ENCODE data around the gene KANSL1. TPM values are rescaled to one million over a fixed set of nuclear protein-coding genes. Genes with fewer than 3 reads are reported as not detected.

Gene KANSL1
- total RNA-seq, 2 donors from 2014 or later = 73.5 to 130 TPM

GRCh38 chr17:46038937-46039336, 154.3 kb downstream of the KANSL1 start:
- no peak for ATAC-seq (replicated peaks in 1 of 2)
- no peaks in the 10 kb centered on the region for H3K9me3 Mint-ChIP-seq
- no peak overlapping the region for H3K4me3 Mint-ChIP-seq
- DNase-seq = no peak
- no peaks in the 10 kb centered on the region for H3K27me3 Mint-ChIP-seq (ENCODE audit: low read depth)
- H3K36me3 Mint-ChIP-seq (ENCODE audit: insufficient read depth in 2 of 2) = peaks cover 7 to 30% of the 10 kb centered on the region in 2 donors
- peaks cover 11% of the 10 kb centered on the region for H3K4me1 Mint-ChIP-seq (ENCODE audit: low read depth)
- H3K27ac Mint-ChIP-seq = no peak overlapping the region

- ATAC-seq (replicated peaks in 1 of 2) (no peak), DNase-seq (no peak)
- H3K4me1 Mint-ChIP-seq (ENCODE audit: low read depth) = peaks cover 11% of the 10 kb centered on the region
- H3K27ac Mint-ChIP-seq = peak overlapping the region; percentile 61
- peaks cover 4 to 29% of the 10 kb centered on the region in 2 donors for H3K36me3 Mint-ChIP-seq (ENCODE audit: insufficient read depth in 2 of 2)
- no peak overlapping the region for H3K4me3 Mint-ChIP-seq
- H3K9me3 Mint-ChIP-seq = no peaks in the 10 kb centered on the region
- H3K27me3 Mint-ChIP-seq (ENCODE audit: low read depth) = no peaks in the 10 kb centered on the region
These were observed 154.8 kb downstream of the KANSL1 start for GRCh38 chr17:46038414-46038813.

GRCh38 chr17:46037722-46038255, 155.4 kb downstream of the KANSL1 start:
- Mint-ChIP-seq H3K9me3 (no peaks in the 10 kb centered on the region), H3K36me3 (ENCODE audit: insufficient read depth in 2 of 2) (peaks cover 7 to 29% of the 10 kb centered on the region in 2 donors), H3K4me3 (no peak overlapping the region), H3K4me1 (ENCODE audit: low read depth) (peaks cover 11% of the 10 kb centered on the region), H3K27ac (peak overlapping the region; percentile 61), H3K27me3 (ENCODE audit: low read depth) (no peaks in the 10 kb centered on the region)
- ATAC-seq (replicated peaks in 1 of 2) = no peak
- no peak for DNase-seq

GRCh38 chr17:46036491-46036890, 156.7 kb downstream of the KANSL1 start:
- peaks cover 11% of the 10 kb centered on the region for H3K4me1 Mint-ChIP-seq (ENCODE audit: low read depth)
- H3K9me3 Mint-ChIP-seq = no peaks in the 10 kb centered on the region
- H3K27ac Mint-ChIP-seq = peak overlapping the region; percentile 41
- H3K36me3 Mint-ChIP-seq (ENCODE audit: insufficient read depth in 2 of 2) = peaks cover 9 to 28% of the 10 kb centered on the region in 2 donors
- no peak overlapping the region for H3K4me3 Mint-ChIP-seq
- DNase-seq (no peak), ATAC-seq (replicated peaks in 1 of 2) (no peak)
- no peaks in the 10 kb centered on the region for H3K27me3 Mint-ChIP-seq (ENCODE audit: low read depth)

- H3K4me1 Mint-ChIP-seq (ENCODE audit: low read depth) = peaks cover 11% of the 10 kb centered on the region
- H3K9me3 Mint-ChIP-seq = no peaks in the 10 kb centered on the region
- ATAC-seq (replicated peaks in 1 of 2) = peak; percentile 57 to 64
- H3K27ac Mint-ChIP-seq = peak overlapping the region; percentile 62
- peaks cover 11 to 27% of the 10 kb centered on the region in 2 donors for H3K36me3 Mint-ChIP-seq (ENCODE audit: insufficient read depth in 2 of 2)
- H3K27me3 Mint-ChIP-seq (ENCODE audit: low read depth) = no peaks in the 10 kb centered on the region
- peak in 1 of 2 donors; percentile 22 for DNase-seq
- no peak overlapping the region for H3K4me3 Mint-ChIP-seq
These were observed 158.0 kb downstream of the KANSL1 start for GRCh38 chr17:46035112-46035818.

GRCh38 chr17:46033392-46033791, 159.8 kb downstream of the KANSL1 start:
- Mint-ChIP-seq H3K4me1 (ENCODE audit: low read depth) (peaks cover 13% of the 10 kb centered on the region), H3K4me3 (no peak overlapping the region), H3K36me3 (ENCODE audit: insufficient read depth in 2 of 2) (peaks cover 11 to 27% of the 10 kb centered on the region in 2 donors), H3K27me3 (ENCODE audit: low read depth) (no peaks in the 10 kb centered on the region), H3K27ac (peak overlapping the region; percentile 14), H3K9me3 (no peaks in the 10 kb centered on the region)
- no peak for ATAC-seq (replicated peaks in 1 of 2)
- no peak for DNase-seq

GRCh38 chr17:46032909-46033308, 160.3 kb downstream of the KANSL1 start:
- no peaks in the 10 kb centered on the region for H3K27me3 Mint-ChIP-seq (ENCODE audit: low read depth)
- no peak overlapping the region for H3K4me3 Mint-ChIP-seq
- ATAC-seq (replicated peaks in 1 of 2) (no peak), DNase-seq (no peak)
- H3K4me1 Mint-ChIP-seq (ENCODE audit: low read depth) = peaks cover 18% of the 10 kb centered on the region
- H3K9me3 Mint-ChIP-seq = no peaks in the 10 kb centered on the region
- no peak overlapping the region for H3K27ac Mint-ChIP-seq
- H3K36me3 Mint-ChIP-seq (ENCODE audit: insufficient read depth in 2 of 2) = peaks cover 7 to 22% of the 10 kb centered on the region in 2 donors

- Mint-ChIP-seq H3K9me3 (no peaks in the 10 kb centered on the region), H3K4me3 (no peak overlapping the region), H3K4me1 (ENCODE audit: low read depth) (peaks cover 21% of the 10 kb centered on the region), H3K27ac (no peak overlapping the region), H3K27me3 (ENCODE audit: low read depth) (no peaks in the 10 kb centered on the region), H3K36me3 (ENCODE audit: insufficient read depth in 2 of 2) (peaks cover 7 to 19% of the 10 kb centered on the region in 2 donors)
- no peak for DNase-seq
- ATAC-seq (replicated peaks in 1 of 2) = no peak
These were observed 161.3 kb downstream of the KANSL1 start for GRCh38 chr17:46031920-46032319.

GRCh38 chr17:46031440-46031839, 161.8 kb downstream of the KANSL1 start:
- peaks cover 7 to 19% of the 10 kb centered on the region in 2 donors for H3K36me3 Mint-ChIP-seq (ENCODE audit: insufficient read depth in 2 of 2)
- H3K27me3 Mint-ChIP-seq (ENCODE audit: low read depth) = no peaks in the 10 kb centered on the region
- H3K4me1 Mint-ChIP-seq (ENCODE audit: low read depth) = peaks cover 21% of the 10 kb centered on the region
- no peak overlapping the region for H3K4me3 Mint-ChIP-seq
- no peak overlapping the region for H3K27ac Mint-ChIP-seq
- no peaks in the 10 kb centered on the region for H3K9me3 Mint-ChIP-seq
- no peak for ATAC-seq (replicated peaks in 1 of 2)
- DNase-seq = no peak

GRCh38 chr17:46030752-46031151, 162.5 kb downstream of the KANSL1 start:
- no peak for ATAC-seq (replicated peaks in 1 of 2)
- H3K4me1 Mint-ChIP-seq (ENCODE audit: low read depth) = peaks cover 16% of the 10 kb centered on the region
- peaks cover 7 to 19% of the 10 kb centered on the region in 2 donors for H3K36me3 Mint-ChIP-seq (ENCODE audit: insufficient read depth in 2 of 2)
- no peak overlapping the region for H3K4me3 Mint-ChIP-seq
- no peak for DNase-seq
- H3K27me3 Mint-ChIP-seq (ENCODE audit: low read depth) = no peaks in the 10 kb centered on the region
- no peaks in the 10 kb centered on the region for H3K9me3 Mint-ChIP-seq
- H3K27ac Mint-ChIP-seq = no peak overlapping the region

- H3K4me1 Mint-ChIP-seq (ENCODE audit: low read depth) = peaks cover 10% of the 10 kb centered on the region
- H3K9me3 Mint-ChIP-seq = no peaks in the 10 kb centered on the region
- H3K27me3 Mint-ChIP-seq (ENCODE audit: low read depth) = no peaks in the 10 kb centered on the region
- no peak overlapping the region for H3K4me3 Mint-ChIP-seq
- DNase-seq = no peak
- peak overlapping the region; percentile 46 for H3K27ac Mint-ChIP-seq
- ATAC-seq (replicated peaks in 1 of 2) = no peak
- peaks cover 7 to 17% of the 10 kb centered on the region in 2 donors for H3K36me3 Mint-ChIP-seq (ENCODE audit: insufficient read depth in 2 of 2)
These were observed 163.6 kb downstream of the KANSL1 start for GRCh38 chr17:46029627-46030026.

- H3K27ac Mint-ChIP-seq = peak overlapping the region; percentile 46
These were observed 164.2 kb downstream of the KANSL1 start for GRCh38 chr17:46028981-46029565.

GRCh38 chr17:46028374-46028773, 164.9 kb downstream of the KANSL1 start:
- no peak for ATAC-seq (replicated peaks in 1 of 2)

More at GRCh38 chr17:46028981-46029565, 164.2 kb downstream of the KANSL1 start:
- peaks cover 7 to 13% of the 10 kb centered on the region in 2 donors for H3K36me3 Mint-ChIP-seq (ENCODE audit: insufficient read depth in 2 of 2)
- ATAC-seq (replicated peaks in 1 of 2) = no peak
- no peak overlapping the region for H3K4me3 Mint-ChIP-seq
- DNase-seq = no peak
- H3K27me3 Mint-ChIP-seq (ENCODE audit: low read depth) = no peaks in the 10 kb centered on the region
- no peaks in the 10 kb centered on the region for H3K9me3 Mint-ChIP-seq
- H3K4me1 Mint-ChIP-seq (ENCODE audit: low read depth) = peaks cover 10% of the 10 kb centered on the region

More at GRCh38 chr17:46028374-46028773, 164.9 kb downstream of the KANSL1 start:
- Mint-ChIP-seq H3K4me3 (no peak overlapping the region), H3K36me3 (ENCODE audit: insufficient read depth in 2 of 2) (peaks cover 7 to 10% of the 10 kb centered on the region in 2 donors), H3K4me1 (ENCODE audit: low read depth) (peaks cover 10% of the 10 kb centered on the region), H3K27me3 (ENCODE audit: low read depth) (no peaks in the 10 kb centered on the region), H3K9me3 (no peaks in the 10 kb centered on the region), H3K27ac (no peak overlapping the region)
- no peak for DNase-seq
